GM23338 (cell line): ENCODE measurements around the gene ELAVL2. TPM values are rescaled to one million over a fixed set of nuclear protein-coding genes. Genes with fewer than 3 reads are reported as not detected.

ENCODE experiments used
- ATAC-seq: fragments of 200-7000 bp; cut with Tn5 transposase; 3 replicates; pipeline ENCODE4 v1.9.1; 2020
- DNase-seq: peaks from one replicate; pipeline ENCODE4 v3.0.0-alpha.2; 2015; ENCODE audit warnings: low spot score
- H2AFZ ChIP-seq: fragments of 200-600 bp; sonication (generic); 2 replicates; pipeline ENCODE4 v1.8.0; 2016; ENCODE audit warnings: antibody characterized with exemption, mild to moderate bottlenecking, moderate library complexity
- H3F3A ChIP-seq: fragments of 200-600 bp; sonication (generic); replicated peaks from 2 replicates; pipeline ENCODE4 v1.8.0; 2017; ENCODE audit warnings: antibody characterized with exemption, mixed run types, low read depth
- H3K27ac ChIP-seq: fragments of 200-600 bp; sonication (generic); 2 replicates; pipeline ENCODE4 v1.6.1; 2016; ENCODE audit warnings: low read depth
- H3K27me3 ChIP-seq: fragments of 200-600 bp; sonication (generic); 2 replicates; pipeline ENCODE4 v1.8.0; 2016; ENCODE audit warnings: mild to moderate bottlenecking, mixed run types, moderate library complexity; ENCODE audit not compliant: insufficient read depth
- H3K36me3 ChIP-seq: fragments of 200-600 bp; sonication (generic); 2 replicates; pipeline ENCODE4 v1.8.0; 2016; ENCODE audit warnings: mild to moderate bottlenecking; ENCODE audit not compliant: insufficient read depth
- H3K4me1 ChIP-seq: fragments of 200-600 bp; sonication (generic); 2 replicates; pipeline ENCODE4 v1.8.0; 2016; ENCODE audit warnings: mild to moderate bottlenecking, moderate library complexity; ENCODE audit not compliant: insufficient read depth
- H3K4me2 ChIP-seq: fragments of 200-600 bp; sonication (generic); 2 replicates; pipeline ENCODE4 v1.7.1; 2017; ENCODE audit warnings: mixed run types
- H3K4me3 ChIP-seq: fragments of 200-600 bp; sonication (generic); 2 replicates; pipeline ENCODE4 v1.6.1; 2016; ENCODE audit warnings: mixed run types
- H3K79me2 ChIP-seq: fragments of 200-600 bp; sonication (generic); replicated peaks from 2 replicates; pipeline ENCODE4 v1.8.0; 2017; ENCODE audit warnings: mild to moderate bottlenecking; ENCODE audit not compliant: insufficient read depth
- H3K9me2 ChIP-seq: fragments of 200-600 bp; sonication (generic); 2 replicates; pipeline ENCODE4 v1.8.0; 2017; ENCODE audit not compliant: insufficient read depth
- H4K20me1 ChIP-seq: fragments of 200-600 bp; sonication (generic); replicated peaks from 2 replicates; pipeline ENCODE4 v1.8.0; 2017; ENCODE audit warnings: mild to moderate bottlenecking; ENCODE audit not compliant: insufficient read depth
- H3K27ac Mint-ChIP-seq: 2 replicates; pipeline ENCODE4 v1.8.0; 2020; ENCODE audit warnings: inconsistent platforms, mild to moderate bottlenecking, moderate library complexity, mixed read lengths
- H3K27me3 Mint-ChIP-seq: 3 replicates; pipeline ENCODE4 v1.8.0; 2022; ENCODE audit warnings: low read depth, mild to moderate bottlenecking, moderate library complexity, mixed read lengths, inconsistent platforms; ENCODE audit not compliant: insufficient read depth, poor library complexity
- H3K36me3 Mint-ChIP-seq: 3 replicates; pipeline ENCODE4 v1.8.0; 2021; ENCODE audit warnings: low read depth, mild to moderate bottlenecking, inconsistent platforms, moderate library complexity, mixed read lengths
- H3K4me1 Mint-ChIP-seq: 3 replicates; pipeline ENCODE4 v1.8.0; 2020; ENCODE audit warnings: mild to moderate bottlenecking, inconsistent platforms, mixed read lengths
- H3K4me3 Mint-ChIP-seq: 3 replicates; pipeline ENCODE4 v1.8.0; 2021; ENCODE audit warnings: moderate library complexity, mild to moderate bottlenecking, inconsistent platforms, mixed read lengths
- H3K9me3 Mint-ChIP-seq: 3 replicates; pipeline ENCODE4 v1.8.0; 2020; ENCODE audit warnings: moderate library complexity, mild to moderate bottlenecking, inconsistent platforms, mixed read lengths
- CREB1 ChIP-seq: fragments of 250-450 bp; sonication (Bioruptor Pico); IDR thresholded peaks from 2 replicates; pipeline ENCODE4 v1.5.0; 2020; ENCODE audit warnings: low read depth, mild to moderate bottlenecking, moderate library complexity
- EZH2 ChIP-seq: fragments of 200-600 bp; sonication (generic); IDR thresholded peaks from one replicate; pipeline ENCODE4 v1.8.0; 2017; ENCODE audit warnings: antibody characterized with exemption, mild to moderate bottlenecking, low read depth; ENCODE audit not compliant: unreplicated experiment
- EZH2phosphoT487 ChIP-seq: fragments of 200-600 bp; sonication (generic); IDR thresholded peaks from one replicate; pipeline ENCODE4 v1.8.1; 2018; ENCODE audit warnings: antibody characterized with exemption; ENCODE audit not compliant: unreplicated experiment
- NANOG ChIP-seq: IDR thresholded peaks from 2 replicates; pipeline ENCODE4 v1.6.1; 2016; ENCODE audit warnings: antibody characterized with exemption, borderline replicate concordance
- POLR2AphosphoS5 ChIP-seq: IDR thresholded peaks from 2 replicates; pipeline ENCODE4 v1.6.1; 2016; ENCODE audit warnings: antibody characterized with exemption, low read depth
- STAT1 ChIP-seq: IDR thresholded peaks from one replicate; pipeline ENCODE4 v1.6.1; 2016; ENCODE audit warnings: antibody characterized with exemption; ENCODE audit not compliant: unreplicated experiment
- ZNF114 ChIP-seq: fragments of 250-450 bp; sonication (Bioruptor Pico); IDR thresholded peaks from 2 replicates; pipeline ENCODE4 v1.5.0; 2020; ENCODE audit warnings: mild to moderate bottlenecking, moderate library complexity
- ZNF331 ChIP-seq: fragments of 250-450 bp; sonication (Bioruptor Pico); IDR thresholded peaks from 2 replicates; pipeline ENCODE4 v1.5.0; 2020; ENCODE audit warnings: low read depth, mild to moderate bottlenecking, moderate library complexity
- polyA plus RNA-seq: library from polyadenylated mRNA; unstranded; fragments of >200 nt; fragmentation: Nextera tagmentation; extraction: Ambion mirVana; gene quantifications from 2 replicates; pipeline ENCODE4 v1.2.1, GENCODE V29; 2016
- total RNA-seq: library from RNA; depleted of rRNA; stranded (reverse); fragments of >200 nt; shearing (Covaris generic); gene quantifications from 2 replicates; pipeline ENCODE4 v1.2.3, GENCODE V29; 2014
- TF ChIP-seq, protein P1 (sequence below): fragments of 250-450 bp; sonication (Bioruptor Pico); IDR thresholded peaks from 2 replicates; pipeline ENCODE4 v1.5.0; 2020; ENCODE audit warnings: mild to moderate bottlenecking, moderate library complexity
- TF ChIP-seq, protein P2 (sequence below): IDR thresholded peaks from 2 replicates; pipeline ENCODE4 v1.6.1; 2016; ENCODE audit warnings: antibody characterized with exemption
- TF ChIP-seq, protein P3 (sequence below), 2 experiments: fragments of 200-600 bp in 1 of 2; sonication (generic) in 1 of 2; conservative IDR thresholded peaks; 2 replicates each; pipeline versions ENCODE4 v1.5.1 to v1.6.1; 2016 to 2017; ENCODE audit warnings: antibody characterized with exemption in 2 of 2, low read depth in 2 of 2, mild to moderate bottlenecking in 2 of 2, moderate library complexity in 1 of 2
- TF ChIP-seq, protein P4 (sequence below): IDR thresholded peaks from one replicate; pipeline ENCODE4 v1.6.1; 2018; ENCODE audit warnings: antibody characterized with exemption; ENCODE audit not compliant: unreplicated experiment

Gene ELAVL2
- total and polyA plus RNA-seq, 2 experiments from 2014 or later, result 18.6 to 42.4 TPM

DNA sequence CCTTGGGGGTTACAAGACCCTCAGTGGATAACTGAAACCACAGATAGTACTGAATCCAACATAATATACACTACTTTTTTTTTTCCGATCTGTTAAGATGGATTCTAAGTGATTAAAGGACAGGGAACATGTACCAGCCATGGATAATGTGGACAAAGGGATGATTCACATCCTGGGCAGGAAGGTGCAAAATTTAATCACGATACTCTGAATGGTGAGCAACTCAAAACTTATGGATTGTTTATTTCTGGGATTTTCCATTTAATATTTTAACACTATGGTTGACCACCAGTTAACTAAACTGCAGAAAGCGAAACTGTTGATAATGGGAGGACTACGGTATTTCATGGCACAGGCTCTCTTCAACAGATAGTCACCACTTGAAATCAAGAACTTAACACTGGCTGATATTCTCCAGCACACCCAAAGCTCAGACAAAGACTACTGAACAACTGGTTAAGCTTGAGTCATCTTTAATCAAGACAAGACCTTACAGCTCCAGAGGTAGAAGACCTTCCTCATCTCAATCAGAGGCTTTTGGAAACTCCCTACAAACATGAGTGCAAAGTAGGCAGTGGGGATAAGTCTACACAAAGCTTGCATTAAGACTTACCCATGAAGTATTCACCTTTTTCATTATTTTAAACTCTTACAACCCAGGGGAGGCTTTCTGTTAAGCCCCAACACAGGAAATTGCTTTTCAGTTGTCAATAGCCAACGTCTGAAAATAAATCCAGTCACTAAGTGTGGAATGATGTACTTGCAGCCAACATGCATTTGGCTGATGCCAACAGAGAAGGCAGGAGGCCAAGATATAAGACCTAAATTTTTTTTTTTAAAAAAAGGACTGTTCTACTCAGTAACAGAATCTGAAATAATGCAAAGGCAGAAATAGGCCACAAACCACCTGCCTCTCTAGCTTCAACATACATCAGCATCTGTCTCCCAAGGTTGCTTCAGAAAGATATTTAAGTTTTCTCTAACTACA is 78.7 kb downstream of the ELAVL2 start:
- no peak overlapping the region for H3K27ac ChIP-seq
- Mint-ChIP-seq H3K27ac (no peak overlapping the region), H3K4me1 (peaks cover 74% of the 10 kb centered on the region), H3K9me3 (no peaks in the 10 kb centered on the region), H3K27me3 (no peaks in the 10 kb centered on the region), H3K4me3 (no peak overlapping the region), H3K36me3 (peaks cover 3% of the 10 kb centered on the region; the same call in 1 of the 3 replicates)
- peaks cover 3% of the 10 kb centered on the region; the same call in 1 of the 2 replicates for H4K20me1 ChIP-seq
- DNase-seq, result no peak
- H2AFZ ChIP-seq, result no peak overlapping the region
- H3F3A ChIP-seq, result no peaks in the 10 kb centered on the region
- TF ChIP-seq EZH2phosphoT487 (no peak), EZH2 (no peak), ZNF114 (no peak), NANOG (no peak), STAT1 (no peak), CREB1 (CRISPR knock-in tag) (no peak), POLR2AphosphoS5 (no peak), ZNF331 (no peak)
- TF ChIP-seq, protein P1, sequence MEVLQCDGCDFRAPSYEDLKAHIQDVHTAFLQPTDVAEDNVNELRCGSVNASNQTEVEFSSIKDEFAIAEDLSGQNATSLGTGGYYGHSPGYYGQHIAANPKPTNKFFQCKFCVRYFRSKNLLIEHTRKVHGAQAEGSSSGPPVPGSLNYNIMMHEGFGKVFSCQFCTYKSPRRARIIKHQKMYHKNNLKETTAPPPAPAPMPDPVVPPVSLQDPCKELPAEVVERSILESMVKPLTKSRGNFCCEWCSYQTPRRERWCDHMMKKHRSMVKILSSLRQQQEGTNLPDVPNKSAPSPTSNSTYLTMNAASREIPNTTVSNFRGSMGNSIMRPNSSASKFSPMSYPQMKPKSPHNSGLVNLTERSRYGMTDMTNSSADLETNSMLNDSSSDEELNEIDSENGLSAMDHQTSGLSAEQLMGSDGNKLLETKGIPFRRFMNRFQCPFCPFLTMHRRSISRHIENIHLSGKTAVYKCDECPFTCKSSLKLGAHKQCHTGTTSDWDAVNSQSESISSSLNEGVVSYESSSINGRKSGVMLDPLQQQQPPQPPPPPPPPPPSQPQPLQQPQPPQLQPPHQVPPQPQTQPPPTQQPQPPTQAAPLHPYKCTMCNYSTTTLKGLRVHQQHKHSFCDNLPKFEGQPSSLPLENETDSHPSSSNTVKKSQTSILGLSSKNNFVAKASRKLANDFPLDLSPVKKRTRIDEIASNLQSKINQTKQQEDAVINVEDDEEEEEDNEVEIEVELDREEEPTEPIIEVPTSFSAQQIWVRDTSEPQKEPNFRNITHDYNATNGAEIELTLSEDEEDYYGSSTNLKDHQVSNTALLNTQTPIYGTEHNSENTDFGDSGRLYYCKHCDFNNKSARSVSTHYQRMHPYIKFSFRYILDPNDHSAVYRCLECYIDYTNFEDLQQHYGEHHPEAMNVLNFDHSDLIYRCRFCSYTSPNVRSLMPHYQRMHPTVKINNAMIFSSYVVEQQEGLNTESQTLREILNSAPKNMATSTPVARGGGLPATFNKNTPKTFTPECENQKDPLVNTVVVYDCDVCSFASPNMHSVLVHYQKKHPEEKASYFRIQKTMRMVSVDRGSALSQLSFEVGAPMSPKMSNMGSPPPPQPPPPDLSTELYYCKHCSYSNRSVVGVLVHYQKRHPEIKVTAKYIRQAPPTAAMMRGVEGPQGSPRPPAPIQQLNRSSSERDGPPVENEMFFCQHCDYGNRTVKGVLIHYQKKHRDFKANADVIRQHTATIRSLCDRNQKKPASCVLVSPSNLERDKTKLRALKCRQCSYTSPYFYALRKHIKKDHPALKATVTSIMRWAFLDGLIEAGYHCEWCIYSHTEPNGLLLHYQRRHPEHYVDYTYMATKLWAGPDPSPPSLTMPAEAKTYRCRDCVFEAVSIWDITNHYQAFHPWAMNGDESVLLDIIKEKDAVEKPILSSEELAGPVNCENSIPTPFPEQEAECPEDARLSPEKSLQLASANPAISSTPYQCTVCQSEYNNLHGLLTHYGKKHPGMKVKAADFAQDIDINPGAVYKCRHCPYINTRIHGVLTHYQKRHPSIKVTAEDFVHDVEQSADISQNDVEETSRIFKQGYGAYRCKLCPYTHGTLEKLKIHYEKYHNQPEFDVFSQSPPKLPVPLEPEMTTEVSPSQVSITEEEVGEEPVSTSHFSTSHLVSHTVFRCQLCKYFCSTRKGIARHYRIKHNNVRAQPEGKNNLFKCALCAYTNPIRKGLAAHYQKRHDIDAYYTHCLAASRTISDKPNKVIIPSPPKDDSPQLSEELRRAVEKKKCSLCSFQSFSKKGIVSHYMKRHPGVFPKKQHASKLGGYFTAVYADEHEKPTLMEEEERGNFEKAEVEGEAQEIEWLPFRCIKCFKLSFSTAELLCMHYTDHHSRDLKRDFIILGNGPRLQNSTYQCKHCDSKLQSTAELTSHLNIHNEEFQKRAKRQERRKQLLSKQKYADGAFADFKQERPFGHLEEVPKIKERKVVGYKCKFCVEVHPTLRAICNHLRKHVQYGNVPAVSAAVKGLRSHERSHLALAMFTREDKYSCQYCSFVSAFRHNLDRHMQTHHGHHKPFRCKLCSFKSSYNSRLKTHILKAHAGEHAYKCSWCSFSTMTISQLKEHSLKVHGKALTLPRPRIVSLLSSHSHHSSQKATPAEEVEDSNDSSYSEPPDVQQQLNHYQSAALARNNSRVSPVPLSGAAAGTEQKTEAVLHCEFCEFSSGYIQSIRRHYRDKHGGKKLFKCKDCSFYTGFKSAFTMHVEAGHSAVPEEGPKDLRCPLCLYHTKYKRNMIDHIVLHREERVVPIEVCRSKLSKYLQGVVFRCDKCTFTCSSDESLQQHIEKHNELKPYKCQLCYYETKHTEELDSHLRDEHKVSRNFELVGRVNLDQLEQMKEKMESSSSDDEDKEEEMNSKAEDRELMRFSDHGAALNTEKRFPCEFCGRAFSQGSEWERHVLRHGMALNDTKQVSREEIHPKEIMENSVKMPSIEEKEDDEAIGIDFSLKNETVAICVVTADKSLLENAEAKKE (CRISPR knock-in tag), result no peak
- TF ChIP-seq, protein P2, sequence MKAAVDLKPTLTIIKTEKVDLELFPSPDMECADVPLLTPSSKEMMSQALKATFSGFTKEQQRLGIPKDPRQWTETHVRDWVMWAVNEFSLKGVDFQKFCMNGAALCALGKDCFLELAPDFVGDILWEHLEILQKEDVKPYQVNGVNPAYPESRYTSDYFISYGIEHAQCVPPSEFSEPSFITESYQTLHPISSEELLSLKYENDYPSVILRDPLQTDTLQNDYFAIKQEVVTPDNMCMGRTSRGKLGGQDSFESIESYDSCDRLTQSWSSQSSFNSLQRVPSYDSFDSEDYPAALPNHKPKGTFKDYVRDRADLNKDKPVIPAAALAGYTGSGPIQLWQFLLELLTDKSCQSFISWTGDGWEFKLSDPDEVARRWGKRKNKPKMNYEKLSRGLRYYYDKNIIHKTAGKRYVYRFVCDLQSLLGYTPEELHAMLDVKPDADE, result no peak
- TF ChIP-seq, protein P3, sequence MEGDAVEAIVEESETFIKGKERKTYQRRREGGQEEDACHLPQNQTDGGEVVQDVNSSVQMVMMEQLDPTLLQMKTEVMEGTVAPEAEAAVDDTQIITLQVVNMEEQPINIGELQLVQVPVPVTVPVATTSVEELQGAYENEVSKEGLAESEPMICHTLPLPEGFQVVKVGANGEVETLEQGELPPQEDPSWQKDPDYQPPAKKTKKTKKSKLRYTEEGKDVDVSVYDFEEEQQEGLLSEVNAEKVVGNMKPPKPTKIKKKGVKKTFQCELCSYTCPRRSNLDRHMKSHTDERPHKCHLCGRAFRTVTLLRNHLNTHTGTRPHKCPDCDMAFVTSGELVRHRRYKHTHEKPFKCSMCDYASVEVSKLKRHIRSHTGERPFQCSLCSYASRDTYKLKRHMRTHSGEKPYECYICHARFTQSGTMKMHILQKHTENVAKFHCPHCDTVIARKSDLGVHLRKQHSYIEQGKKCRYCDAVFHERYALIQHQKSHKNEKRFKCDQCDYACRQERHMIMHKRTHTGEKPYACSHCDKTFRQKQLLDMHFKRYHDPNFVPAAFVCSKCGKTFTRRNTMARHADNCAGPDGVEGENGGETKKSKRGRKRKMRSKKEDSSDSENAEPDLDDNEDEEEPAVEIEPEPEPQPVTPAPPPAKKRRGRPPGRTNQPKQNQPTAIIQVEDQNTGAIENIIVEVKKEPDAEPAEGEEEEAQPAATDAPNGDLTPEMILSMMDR (conservative IDR thresholded peaks at IDR 0.05; ENCODE audit: low read depth in 2 of 2), result no peak
- TF ChIP-seq, protein P4, sequence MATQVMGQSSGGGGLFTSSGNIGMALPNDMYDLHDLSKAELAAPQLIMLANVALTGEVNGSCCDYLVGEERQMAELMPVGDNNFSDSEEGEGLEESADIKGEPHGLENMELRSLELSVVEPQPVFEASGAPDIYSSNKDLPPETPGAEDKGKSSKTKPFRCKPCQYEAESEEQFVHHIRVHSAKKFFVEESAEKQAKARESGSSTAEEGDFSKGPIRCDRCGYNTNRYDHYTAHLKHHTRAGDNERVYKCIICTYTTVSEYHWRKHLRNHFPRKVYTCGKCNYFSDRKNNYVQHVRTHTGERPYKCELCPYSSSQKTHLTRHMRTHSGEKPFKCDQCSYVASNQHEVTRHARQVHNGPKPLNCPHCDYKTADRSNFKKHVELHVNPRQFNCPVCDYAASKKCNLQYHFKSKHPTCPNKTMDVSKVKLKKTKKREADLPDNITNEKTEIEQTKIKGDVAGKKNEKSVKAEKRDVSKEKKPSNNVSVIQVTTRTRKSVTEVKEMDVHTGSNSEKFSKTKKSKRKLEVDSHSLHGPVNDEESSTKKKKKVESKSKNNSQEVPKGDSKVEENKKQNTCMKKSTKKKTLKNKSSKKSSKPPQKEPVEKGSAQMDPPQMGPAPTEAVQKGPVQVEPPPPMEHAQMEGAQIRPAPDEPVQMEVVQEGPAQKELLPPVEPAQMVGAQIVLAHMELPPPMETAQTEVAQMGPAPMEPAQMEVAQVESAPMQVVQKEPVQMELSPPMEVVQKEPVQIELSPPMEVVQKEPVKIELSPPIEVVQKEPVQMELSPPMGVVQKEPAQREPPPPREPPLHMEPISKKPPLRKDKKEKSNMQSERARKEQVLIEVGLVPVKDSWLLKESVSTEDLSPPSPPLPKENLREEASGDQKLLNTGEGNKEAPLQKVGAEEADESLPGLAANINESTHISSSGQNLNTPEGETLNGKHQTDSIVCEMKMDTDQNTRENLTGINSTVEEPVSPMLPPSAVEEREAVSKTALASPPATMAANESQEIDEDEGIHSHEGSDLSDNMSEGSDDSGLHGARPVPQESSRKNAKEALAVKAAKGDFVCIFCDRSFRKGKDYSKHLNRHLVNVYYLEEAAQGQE, result no peak
- no peaks in the 10 kb centered on the region for H3K27me3 ChIP-seq
- peaks cover 11% of the 10 kb centered on the region for H3K9me2 ChIP-seq
- no peak for ATAC-seq
- H3K79me2 ChIP-seq, result peaks cover 100% of the 10 kb centered on the region
- H3K4me2 ChIP-seq, result peak overlapping the region; percentile 40; the same call in 1 of the 2 replicates
- no peaks in the 10 kb centered on the region for H3K36me3 ChIP-seq
- H3K4me1 ChIP-seq, result peaks cover 73% of the 10 kb centered on the region
- no peak overlapping the region for H3K4me3 ChIP-seq
